MM.1S (cell line): Measurements from ENCODE around the gene DPY19L3.
A peak's percentile ranks its signal among the peaks of the same experiment; 100 is the strongest.
"Not testable (repeated sequence)": the region's sequence is repeated elsewhere in the genome, so short reads cannot be mapped to it uniquely, and the experiment has no call there.

Source experiments
- CTCF ChIP-seq: fragments of 300-600 bp; sonication (generic); IDR thresholded peaks from 2 replicates; pipeline ENCODE4 v1.5.1; 2016; ENCODE audit warnings: antibody characterized with exemption, low read length, mixed read lengths
- EZH2 ChIP-seq: fragments of 300-600 bp; sonication (generic); optimal IDR thresholded peaks from 2 replicates; pipeline ENCODE3; 2017; ENCODE audit warnings: low read depth, mild to moderate bottlenecking, antibody characterized with exemption, low read length, mixed read lengths

- TF ChIP-seq CTCF, result peak; percentile 20
- not testable (repeated sequence) for TF ChIP-seq EZH2
Observed at GRCh38 chr19:32377088-32377487, 28.5 kb upstream of the DPY19L3 start.
